NCI-H2171 (cell line): ENCODE measurements around the gene TICAM2.

Experiments
- DNase-seq: peaks from one replicate; lab custom pipeline; 2025; lab: John Stamatoyannopoulos, UW

Gene TICAM2

DNA sequence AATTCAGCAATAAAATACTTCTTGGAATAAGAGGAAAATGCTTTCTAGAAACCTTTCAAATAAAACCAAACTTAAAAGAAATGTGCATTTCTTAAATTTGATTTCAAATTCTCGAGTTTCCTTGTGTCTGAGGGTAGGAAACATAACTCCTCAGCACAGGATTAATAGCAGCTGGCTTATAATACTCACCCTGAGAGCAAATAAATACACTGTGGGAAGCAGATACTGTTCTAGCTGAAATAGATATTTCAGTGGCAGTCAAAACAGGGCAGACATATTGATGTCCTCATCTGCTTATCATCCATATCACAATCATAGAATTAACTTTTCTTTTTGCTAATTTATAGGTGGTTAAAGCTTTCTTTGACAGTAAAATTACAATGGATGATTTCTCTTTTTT lies 33.6 kb downstream of the TICAM2 start:
- DNase-seq, result no peak

DNA sequence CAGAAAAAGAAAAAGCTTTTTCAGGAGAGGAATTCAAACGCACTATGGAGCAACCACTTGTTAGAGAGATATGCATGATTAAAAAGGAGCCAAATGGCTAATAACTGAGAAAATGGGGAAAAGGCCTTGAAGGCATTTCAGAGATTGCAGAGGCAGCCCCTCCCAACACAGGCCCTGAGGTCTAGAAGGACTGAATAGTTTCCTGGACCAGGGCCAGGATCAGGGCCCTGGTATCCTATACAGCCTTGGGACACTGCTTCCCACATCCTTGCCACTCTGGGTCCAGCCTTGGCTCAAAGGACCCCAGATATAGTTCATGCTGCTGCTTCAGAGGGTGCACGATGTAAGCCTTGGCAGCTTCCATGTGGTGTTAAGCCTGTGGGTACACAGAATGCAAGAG lies 37.0 kb downstream of the TICAM2 start:
- DNase-seq, result no peak

DNA sequence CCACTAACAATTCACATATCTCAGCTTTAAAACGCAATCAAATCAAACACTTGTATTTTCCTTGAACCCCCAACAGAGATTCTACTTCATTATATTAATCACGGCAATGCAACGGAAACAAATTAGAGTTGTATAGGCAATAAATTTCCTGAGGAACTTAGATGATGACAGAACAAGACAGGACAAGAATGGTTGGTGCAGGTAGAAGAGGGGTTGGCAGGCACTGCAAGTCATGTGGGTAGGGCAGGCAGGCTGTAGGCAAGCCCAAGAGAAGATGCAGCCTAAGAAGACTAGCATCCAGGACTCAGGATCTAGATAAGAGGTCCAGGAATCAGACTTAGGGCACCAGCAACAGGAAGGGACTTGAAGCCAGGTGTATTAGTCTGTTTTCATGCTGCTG lies 41.1 kb downstream of the TICAM2 start:
- no peak for DNase-seq

DNA sequence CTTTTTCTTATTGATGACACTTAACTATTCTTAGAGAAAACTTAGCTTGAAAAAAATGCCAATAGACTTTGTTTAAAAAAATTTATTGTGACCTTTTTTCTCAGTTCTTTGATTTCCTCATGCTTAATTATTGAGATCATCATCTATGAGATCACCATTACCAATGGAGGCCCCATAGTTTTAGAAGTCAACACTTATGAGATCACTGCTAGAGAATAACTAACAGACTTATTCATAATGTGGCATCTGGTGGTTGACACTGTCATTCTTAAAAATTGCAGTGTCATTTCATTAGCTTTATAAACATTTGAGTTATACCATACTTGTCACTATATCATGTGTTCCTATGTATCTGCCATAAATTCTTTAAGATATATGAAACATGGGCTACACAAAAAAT lies 42.8 kb downstream of the TICAM2 start:
- no peak for DNase-seq

DNA sequence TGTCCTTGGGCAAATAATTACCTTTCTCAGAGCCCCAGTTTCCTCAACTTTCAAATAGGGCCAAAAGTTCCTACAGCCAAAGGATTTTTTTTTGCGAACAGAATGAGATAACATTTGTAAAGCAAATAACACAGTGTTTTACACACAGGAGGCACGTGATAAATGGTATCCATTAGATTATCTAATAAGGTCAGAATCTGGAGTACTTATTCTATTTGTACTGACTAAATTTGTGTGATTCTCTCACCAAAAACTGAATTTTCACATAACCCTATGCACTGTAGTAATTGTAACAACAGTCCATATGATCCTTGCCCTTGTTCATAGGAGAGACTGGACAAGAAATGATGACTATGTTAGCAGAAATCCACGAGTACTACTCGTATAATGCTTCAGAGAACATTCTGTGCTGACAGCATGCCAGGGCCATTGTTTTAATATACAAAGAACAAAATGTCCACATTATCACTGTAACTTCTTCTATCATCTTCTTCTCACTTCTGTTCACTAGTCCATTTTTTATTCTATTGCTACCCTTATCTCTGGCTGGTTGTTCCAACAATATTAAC lies 43.8 kb downstream of the TICAM2 start:
- DNase-seq, result no peak

DNA sequence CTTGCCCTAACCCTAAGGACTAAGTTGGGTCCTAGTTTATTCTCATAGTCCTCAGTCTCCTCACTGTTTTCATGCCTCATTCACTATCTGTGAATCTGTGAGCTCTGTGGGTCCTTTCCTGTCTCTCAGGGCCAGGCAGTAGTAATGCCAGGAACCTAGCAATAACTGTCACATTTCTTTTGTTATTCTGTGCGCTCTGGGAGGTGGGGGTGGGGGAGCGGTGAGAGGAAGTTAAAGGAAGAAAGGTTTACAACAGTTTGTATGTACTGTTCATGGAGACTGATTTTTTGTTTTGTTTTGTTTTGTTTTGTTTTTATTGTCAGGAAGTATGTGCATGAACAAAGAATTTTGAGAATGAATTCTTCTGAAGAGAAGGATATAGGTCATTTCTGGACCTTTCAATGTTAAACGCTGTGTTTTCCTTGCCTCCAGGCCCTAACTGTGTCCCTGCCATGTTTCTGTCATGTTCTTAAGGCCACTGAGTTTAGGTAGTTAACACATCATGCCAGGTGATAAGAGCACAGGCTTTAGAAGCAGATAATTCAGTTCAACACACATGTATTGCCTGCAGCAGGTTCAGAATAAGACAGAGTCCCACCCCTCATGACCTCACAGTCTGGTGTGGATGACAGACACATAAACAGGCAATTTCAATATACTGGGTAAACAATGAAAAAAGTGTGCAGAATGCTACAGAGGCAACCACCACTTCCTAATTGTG lies 44.5 kb downstream of the TICAM2 start:
- no peak for DNase-seq

DNA sequence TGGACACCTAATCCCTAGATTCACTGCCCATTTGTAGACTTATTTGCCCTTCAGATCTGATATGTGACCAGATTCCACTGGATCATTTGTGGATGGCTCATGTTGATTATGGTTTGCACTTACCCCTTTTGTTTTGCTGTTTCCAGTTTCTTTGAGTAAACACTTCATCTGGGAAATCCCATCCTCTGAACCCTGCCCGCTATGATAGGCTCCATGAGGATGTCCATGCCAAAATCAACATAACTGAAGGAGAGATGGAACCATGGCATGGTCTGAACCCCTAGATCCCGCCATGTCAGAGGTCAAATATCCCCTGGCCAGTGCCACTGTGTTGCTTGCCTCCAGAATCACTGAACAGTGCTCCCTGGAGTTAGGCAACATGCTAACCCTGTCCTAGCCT lies 46.0 kb downstream of the TICAM2 start:
- no peak for DNase-seq

GRCh38 chr5:115555084-115555633 lies 47.1 kb downstream of the TICAM2 start:
- DNase-seq, result no peak

DNA sequence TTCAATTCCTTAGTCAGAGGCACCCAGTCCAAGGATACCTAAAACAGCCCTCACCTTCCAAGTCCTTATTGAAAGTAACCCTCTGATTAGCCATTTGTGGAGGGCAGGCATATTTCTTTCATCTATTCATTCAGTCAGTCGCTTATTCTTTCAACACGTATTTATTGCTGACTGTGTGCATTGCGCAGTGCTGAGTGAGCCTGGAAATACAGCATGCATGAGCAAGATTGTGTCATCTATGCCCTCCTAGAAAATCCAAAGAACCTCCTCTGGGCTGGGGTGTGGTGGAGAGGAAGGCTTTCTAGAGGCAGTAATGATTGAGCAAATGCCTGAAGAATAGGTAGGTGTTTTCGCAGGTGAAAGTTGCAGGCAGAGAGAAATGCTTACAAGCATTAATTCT lies 49.2 kb downstream of the TICAM2 start:
- DNase-seq, result no peak

- no peak for DNase-seq
These were observed 50.9 kb downstream of the TICAM2 start for GRCh38 chr5:115551415-115551814.

- no peak for DNase-seq
These were observed 53.1 kb downstream of the TICAM2 start for GRCh38 chr5:115549154-115549553.

- no peak for DNase-seq
These were observed 53.6 kb downstream of the TICAM2 start for GRCh38 chr5:115548683-115549082.

- no peak for DNase-seq
These were observed 56.9 kb downstream of the TICAM2 start for GRCh38 chr5:115545351-115545882.

DNA sequence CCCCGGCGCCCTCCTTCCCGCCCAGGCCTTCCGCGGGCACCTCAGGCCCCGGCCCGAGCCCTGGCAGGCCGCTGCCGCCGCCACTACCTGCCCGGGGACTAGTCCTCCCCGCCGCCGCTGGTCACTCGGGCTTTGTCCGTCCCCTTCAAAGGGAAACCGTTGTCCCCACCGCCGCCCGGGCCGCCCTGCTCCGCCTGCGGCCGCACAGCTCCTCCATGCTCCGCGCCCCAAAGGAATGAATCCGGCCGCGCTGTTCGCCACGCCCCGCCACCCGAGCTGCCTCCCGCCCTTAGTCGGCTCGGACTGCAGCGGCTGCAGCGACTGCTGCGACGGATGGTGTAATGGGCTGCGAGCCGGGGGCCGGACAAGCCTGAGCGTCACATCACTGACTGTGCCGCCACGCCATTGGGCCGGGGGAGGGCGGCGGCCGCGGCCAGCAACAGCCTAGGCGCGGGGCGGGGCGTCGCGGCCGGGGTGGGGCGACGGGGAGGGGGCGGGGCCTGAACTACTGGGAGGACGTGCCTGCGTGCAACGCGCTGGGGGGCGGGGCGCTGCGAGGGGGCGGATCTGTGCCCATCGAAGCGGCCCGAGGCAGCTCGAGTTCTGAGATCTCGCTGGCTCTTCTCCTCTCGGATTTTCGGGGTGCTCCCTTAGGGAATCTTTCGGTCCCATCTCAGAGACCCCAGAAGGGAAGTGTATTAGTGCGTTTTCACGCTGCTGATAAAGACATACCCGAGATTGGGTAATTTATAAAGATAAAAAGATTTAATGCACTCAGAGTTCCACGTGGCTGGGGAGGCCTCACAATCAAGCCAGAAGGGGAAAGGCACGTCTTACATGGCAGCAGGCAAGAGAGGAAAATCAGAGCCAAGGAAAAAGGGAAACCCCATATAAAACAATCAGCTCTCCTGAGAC lies 57.6 kb downstream of the TICAM2 start, which contains the start of gene FEM1C:
FEM1C (minus strand) TSS at position 340 of the 915 bp plus-strand sequence. CDS start 1,282 bp downstream, outside the sequence.
- DNase-seq, result peak; percentile 84

DNA sequence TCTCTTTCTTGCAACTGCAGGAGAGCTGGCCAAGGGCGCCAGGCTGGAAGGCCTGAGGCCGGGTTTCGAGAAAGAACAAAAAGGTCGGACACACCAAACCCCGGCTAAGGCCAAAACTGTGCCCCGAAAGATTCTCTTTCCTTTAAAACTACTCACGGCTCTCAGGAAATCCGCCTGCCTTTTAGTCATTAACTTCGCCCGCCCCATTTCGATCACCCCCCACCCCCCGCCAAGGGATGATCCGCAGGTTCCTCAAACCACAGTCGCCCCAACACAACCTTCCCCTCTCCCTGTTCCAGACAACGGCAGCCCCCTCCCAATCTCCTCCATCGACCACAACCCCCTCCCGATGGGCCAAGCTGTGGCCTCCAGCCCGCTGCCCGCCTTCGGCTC lies 58.2 kb downstream of the TICAM2 start:
- DNase-seq, result no peak

- no peak for DNase-seq
These were observed 58.8 kb downstream of the TICAM2 start for GRCh38 chr5:115543365-115544042.

- DNase-seq, result no peak
These were observed 59.5 kb downstream of the TICAM2 start for GRCh38 chr5:115542651-115543364.

- DNase-seq, result no peak
These were observed 60.2 kb downstream of the TICAM2 start for GRCh38 chr5:115542086-115542485.

- DNase-seq, result no peak
These were observed 60.7 kb downstream of the TICAM2 start for GRCh38 chr5:115541611-115542010.

DNA sequence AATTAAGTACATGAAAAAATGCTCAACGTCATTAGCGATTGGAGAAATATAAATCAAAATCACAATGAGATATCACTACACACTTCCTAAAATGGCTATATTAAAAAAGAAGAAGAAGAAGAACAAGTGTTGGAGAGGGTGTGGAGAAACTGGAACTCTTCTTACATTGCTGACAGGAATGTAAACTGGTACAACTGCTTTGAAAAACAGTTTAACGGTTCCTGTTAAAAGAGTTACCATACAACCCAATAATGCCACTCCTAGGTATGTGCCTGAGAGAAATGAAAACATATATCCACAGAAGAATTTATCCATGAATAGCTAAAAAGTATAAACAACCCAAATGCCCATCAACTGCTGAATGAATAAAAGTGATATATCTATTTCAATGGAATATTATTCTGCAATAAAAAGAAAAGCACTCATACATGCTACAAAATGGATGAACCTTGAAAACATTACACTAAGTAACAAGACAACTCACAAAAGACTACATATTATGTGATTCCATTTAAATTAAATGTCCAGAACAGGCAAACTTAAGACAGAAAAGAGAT lies 66.7 kb downstream of the TICAM2 start:
- DNase-seq, result no peak

DNA sequence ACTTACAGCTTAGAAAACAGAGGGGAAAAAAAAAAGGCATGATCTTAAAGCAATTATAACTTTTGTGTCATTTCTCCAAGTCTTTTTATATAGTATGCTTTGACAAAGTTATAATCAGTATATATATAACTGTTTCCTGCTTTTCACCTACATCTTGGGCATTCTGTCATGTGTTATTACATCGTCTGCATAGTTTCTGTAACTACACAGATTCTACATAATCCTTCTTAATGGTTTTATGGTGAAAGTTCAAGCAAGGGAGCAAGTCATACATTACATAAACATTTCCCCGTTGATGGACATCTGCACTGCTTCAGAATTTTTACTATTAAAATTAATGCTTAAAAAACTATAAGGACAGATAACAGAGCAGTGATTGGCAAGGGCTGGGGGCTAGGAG lies 69.8 kb downstream of the TICAM2 start:
- no peak for DNase-seq
